SU-DHL-6 (cell line): ENCODE measurements around the gene UTF1.

Experiments used
- CTCF ChIP-seq: fragments of 200-600 bp; sonication (generic); IDR thresholded peaks from one replicate; pipeline ENCODE4 v1.5.1; 2017; ENCODE audit warnings: antibody characterized with exemption, mild to moderate bottlenecking, low read length, moderate library complexity; ENCODE audit not compliant: insufficient read depth, poor library complexity, severe bottlenecking
- EZH2phosphoT487 ChIP-seq: fragments of 200-600 bp; sonication (generic), shearing (Covaris generic); conservative IDR thresholded peaks from 2 replicates; pipeline ENCODE4 v1.6.1; 2018; ENCODE audit warnings: mild to moderate bottlenecking, antibody characterized with exemption, low read length, moderate library complexity, mixed read lengths

GRCh38 chr10:133187091-133187905, 42.7 kb upstream of the UTF1 start:
- no peak for TF ChIP-seq CTCF
- TF ChIP-seq EZH2phosphoT487, result no peak
